ENCODE data around the gene PNMT.

- TF ChIP-seq, protein P1, sequence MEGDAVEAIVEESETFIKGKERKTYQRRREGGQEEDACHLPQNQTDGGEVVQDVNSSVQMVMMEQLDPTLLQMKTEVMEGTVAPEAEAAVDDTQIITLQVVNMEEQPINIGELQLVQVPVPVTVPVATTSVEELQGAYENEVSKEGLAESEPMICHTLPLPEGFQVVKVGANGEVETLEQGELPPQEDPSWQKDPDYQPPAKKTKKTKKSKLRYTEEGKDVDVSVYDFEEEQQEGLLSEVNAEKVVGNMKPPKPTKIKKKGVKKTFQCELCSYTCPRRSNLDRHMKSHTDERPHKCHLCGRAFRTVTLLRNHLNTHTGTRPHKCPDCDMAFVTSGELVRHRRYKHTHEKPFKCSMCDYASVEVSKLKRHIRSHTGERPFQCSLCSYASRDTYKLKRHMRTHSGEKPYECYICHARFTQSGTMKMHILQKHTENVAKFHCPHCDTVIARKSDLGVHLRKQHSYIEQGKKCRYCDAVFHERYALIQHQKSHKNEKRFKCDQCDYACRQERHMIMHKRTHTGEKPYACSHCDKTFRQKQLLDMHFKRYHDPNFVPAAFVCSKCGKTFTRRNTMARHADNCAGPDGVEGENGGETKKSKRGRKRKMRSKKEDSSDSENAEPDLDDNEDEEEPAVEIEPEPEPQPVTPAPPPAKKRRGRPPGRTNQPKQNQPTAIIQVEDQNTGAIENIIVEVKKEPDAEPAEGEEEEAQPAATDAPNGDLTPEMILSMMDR (conservative IDR thresholded peaks at IDR 0.05; ENCODE audit: low read depth in 2 of 2) = no peak
- no peak for TF ChIP-seq POLR2AphosphoS5 (IDR thresholded peaks at IDR 0.05; ENCODE audit: low read depth)
- TF ChIP-seq, protein P2, sequence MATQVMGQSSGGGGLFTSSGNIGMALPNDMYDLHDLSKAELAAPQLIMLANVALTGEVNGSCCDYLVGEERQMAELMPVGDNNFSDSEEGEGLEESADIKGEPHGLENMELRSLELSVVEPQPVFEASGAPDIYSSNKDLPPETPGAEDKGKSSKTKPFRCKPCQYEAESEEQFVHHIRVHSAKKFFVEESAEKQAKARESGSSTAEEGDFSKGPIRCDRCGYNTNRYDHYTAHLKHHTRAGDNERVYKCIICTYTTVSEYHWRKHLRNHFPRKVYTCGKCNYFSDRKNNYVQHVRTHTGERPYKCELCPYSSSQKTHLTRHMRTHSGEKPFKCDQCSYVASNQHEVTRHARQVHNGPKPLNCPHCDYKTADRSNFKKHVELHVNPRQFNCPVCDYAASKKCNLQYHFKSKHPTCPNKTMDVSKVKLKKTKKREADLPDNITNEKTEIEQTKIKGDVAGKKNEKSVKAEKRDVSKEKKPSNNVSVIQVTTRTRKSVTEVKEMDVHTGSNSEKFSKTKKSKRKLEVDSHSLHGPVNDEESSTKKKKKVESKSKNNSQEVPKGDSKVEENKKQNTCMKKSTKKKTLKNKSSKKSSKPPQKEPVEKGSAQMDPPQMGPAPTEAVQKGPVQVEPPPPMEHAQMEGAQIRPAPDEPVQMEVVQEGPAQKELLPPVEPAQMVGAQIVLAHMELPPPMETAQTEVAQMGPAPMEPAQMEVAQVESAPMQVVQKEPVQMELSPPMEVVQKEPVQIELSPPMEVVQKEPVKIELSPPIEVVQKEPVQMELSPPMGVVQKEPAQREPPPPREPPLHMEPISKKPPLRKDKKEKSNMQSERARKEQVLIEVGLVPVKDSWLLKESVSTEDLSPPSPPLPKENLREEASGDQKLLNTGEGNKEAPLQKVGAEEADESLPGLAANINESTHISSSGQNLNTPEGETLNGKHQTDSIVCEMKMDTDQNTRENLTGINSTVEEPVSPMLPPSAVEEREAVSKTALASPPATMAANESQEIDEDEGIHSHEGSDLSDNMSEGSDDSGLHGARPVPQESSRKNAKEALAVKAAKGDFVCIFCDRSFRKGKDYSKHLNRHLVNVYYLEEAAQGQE (IDR thresholded peaks at IDR 0.05; ENCODE audit: unreplicated experiment) = no peak
- no peak for TF ChIP-seq CREB1 (CRISPR knock-in tag; IDR thresholded peaks at IDR 0.05; ENCODE audit: low read depth)
- no peak for TF ChIP-seq EZH2 (IDR thresholded peaks at IDR 0.05; ENCODE audit: low read depth, unreplicated experiment)
- TF ChIP-seq EZH2phosphoT487 (IDR thresholded peaks at IDR 0.05; ENCODE audit: unreplicated experiment) = no peak
- no peak for TF ChIP-seq JUNB (IDR thresholded peaks at IDR 0.05; ENCODE audit: unreplicated experiment)
- no peak for TF ChIP-seq NANOG (IDR thresholded peaks at IDR 0.05; ENCODE audit: borderline replicate concordance)
- no peak for TF ChIP-seq ZNF331 (CRISPR knock-in tag; IDR thresholded peaks at IDR 0.05; ENCODE audit: low read depth)
- TF ChIP-seq ZNF462 (CRISPR knock-in tag; IDR thresholded peaks at IDR 0.05) = no peak
These were observed 41.2 kb downstream of the PNMT start for GRCh38 chr17:39709319-39709997.
